RWPE2 (cell line): ENCODE results near the gene RFFL.

Source experiments
- ATAC-seq: fragments of 200-7000 bp; cut with Tn5 transposase; 3 replicates; pipeline ENCODE4 v1.9.1; 2021; ENCODE audit warnings: low read depth
- DNase-seq: peaks from one replicate; pipeline ENCODE4 v3.0.0-alpha.2; 2020; ENCODE audit warnings: low spot score
- H3K27ac ChIP-seq: fragments of 450-650 bp; 2 replicates; pipeline ENCODE4 v1.5.1; 2017; ENCODE audit warnings: mild to moderate bottlenecking; ENCODE audit not compliant: poor library complexity, severe bottlenecking
- H3K27me3 ChIP-seq: fragments of 250-450 bp; sonication (Bioruptor Pico); 2 replicates; pipeline ENCODE4 v1.5.1; 2021; ENCODE audit warnings: mild to moderate bottlenecking, moderate library complexity; ENCODE audit not compliant: insufficient read depth, poor library complexity, severe bottlenecking
- H3K36me3 ChIP-seq: fragments of 250-450 bp; sonication (Bioruptor Pico); 2 replicates; pipeline ENCODE4 v1.5.1; 2020; ENCODE audit warnings: low read depth, mild to moderate bottlenecking, moderate library complexity
- H3K4me1 ChIP-seq: fragments of 250-450 bp; sonication (Bioruptor Pico); 2 replicates; pipeline ENCODE4 v1.5.1; 2021; ENCODE audit warnings: mild to moderate bottlenecking, moderate library complexity; ENCODE audit not compliant: insufficient read depth, poor library complexity, severe bottlenecking
- H3K4me3 ChIP-seq: fragments of 250-450 bp; sonication (Bioruptor Pico); 2 replicates; pipeline ENCODE4 v1.5.1; 2021; ENCODE audit warnings: mild to moderate bottlenecking, moderate library complexity; ENCODE audit not compliant: severe bottlenecking
- H3K9me3 ChIP-seq: fragments of 250-450 bp; sonication (Bioruptor Pico); 2 replicates; pipeline ENCODE4 v1.5.1; 2021; ENCODE audit warnings: mild to moderate bottlenecking, moderate library complexity; ENCODE audit not compliant: severe bottlenecking
- TF ChIP-seq, protein P1 (sequence below): fragments of 450-650 bp; IDR thresholded peaks from one replicate; pipeline ENCODE4 v1.5.1; 2017; ENCODE audit warnings: mild to moderate bottlenecking, moderate library complexity; ENCODE audit not compliant: poor library complexity, severe bottlenecking

The RFFL gene

DNA sequence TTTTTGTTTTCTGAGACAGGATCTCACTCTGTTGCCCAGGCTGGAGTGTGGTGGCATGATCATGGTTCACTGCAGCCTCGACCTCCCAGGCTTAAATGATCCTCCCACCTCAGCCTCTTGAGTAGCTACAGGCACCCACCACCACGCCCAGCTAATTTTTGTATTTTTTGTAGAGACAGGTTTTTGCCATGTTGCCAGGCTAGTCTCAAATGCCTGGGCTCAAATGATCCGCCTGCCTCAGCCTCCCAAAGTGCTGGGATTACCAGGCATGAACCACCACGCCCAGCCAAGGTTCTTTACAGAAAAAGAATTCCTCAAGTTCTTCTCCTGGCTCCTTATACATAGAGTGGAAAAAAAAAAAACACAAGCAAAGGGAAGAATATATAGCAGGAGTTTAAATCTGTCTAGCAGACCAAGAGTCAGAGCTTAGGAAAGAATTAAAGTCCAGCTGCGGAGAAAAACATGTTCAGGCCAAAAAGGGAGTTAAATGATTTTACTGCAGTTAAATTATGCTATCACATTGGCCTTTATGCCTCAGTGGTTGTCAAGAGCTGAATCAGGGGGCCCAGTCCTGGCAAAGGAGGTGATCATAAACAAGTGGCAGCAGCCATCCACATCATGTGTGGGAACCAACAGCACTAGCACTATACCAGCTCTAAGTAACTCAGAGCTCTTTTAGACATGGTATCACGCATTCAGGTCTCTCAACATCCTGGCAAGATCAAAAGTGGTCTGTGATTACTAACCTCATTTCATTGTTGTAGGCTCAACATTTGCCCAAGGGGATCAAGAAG, 43.9 kb downstream of the RFFL start:
- peaks cover 58% of the 10 kb centered on the region for H3K36me3 ChIP-seq
- peaks cover 19% of the 10 kb centered on the region for H3K4me1 ChIP-seq
- ATAC-seq (no peak), DNase-seq (no peak)
- no peaks in the 10 kb centered on the region for H3K9me3 ChIP-seq
- H3K27me3 ChIP-seq = no peaks in the 10 kb centered on the region
- H3K4me3 ChIP-seq = no peak overlapping the region
- no peak overlapping the region for H3K27ac ChIP-seq
- TF ChIP-seq, protein P1, sequence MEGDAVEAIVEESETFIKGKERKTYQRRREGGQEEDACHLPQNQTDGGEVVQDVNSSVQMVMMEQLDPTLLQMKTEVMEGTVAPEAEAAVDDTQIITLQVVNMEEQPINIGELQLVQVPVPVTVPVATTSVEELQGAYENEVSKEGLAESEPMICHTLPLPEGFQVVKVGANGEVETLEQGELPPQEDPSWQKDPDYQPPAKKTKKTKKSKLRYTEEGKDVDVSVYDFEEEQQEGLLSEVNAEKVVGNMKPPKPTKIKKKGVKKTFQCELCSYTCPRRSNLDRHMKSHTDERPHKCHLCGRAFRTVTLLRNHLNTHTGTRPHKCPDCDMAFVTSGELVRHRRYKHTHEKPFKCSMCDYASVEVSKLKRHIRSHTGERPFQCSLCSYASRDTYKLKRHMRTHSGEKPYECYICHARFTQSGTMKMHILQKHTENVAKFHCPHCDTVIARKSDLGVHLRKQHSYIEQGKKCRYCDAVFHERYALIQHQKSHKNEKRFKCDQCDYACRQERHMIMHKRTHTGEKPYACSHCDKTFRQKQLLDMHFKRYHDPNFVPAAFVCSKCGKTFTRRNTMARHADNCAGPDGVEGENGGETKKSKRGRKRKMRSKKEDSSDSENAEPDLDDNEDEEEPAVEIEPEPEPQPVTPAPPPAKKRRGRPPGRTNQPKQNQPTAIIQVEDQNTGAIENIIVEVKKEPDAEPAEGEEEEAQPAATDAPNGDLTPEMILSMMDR = no peak

DNA sequence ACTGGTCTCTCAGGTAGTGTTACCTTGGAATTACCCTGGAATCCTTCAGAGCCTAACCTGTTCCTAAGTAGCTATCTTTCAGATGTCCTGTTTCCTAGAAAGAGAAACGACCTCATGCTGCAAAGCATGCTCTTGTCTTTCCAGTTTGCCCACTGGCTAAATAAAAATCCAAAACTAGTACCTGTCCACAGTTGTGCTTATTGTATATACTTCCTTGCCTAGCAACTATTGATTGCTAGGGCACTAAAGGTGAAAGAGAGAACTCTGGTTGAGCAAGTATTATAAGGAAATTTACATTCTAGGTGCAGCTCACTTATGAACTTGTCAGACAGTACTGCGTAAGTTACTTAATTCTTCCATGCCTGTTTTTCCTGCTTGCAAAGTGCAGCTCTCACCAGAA, 44.7 kb downstream of the RFFL start:
- Histone ChIP-seq H3K4me3 (no peak overlapping the region), H3K27ac (no peak overlapping the region), H3K9me3 (no peaks in the 10 kb centered on the region), H3K36me3 (peaks cover 66% of the 10 kb centered on the region), H3K27me3 (no peaks in the 10 kb centered on the region), H3K4me1 (peaks cover 19% of the 10 kb centered on the region)
- ATAC-seq (no peak), DNase-seq (no peak)
- TF ChIP-seq, protein P1 = no peak

DNA sequence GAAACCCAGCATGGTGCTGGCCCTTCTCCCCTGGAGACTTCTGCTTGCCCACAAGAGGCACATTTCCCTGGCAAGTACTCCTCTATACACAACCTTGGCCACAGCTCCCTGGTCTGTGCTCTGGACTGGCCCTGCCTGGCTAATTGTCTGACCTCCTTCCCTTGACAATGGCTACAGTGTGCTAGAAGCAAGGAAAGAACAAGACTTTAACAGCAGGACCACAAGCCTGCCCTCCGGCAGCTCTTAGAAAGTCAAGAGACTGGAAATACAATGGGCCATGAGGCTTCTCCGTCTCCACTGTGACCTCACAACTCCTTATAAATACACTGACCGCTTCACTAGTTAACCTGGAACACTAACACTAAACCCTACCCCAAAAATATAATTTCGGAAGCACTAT, 46.5 kb downstream of the RFFL start:
- Histone ChIP-seq H3K27me3 (no peaks in the 10 kb centered on the region), H3K36me3 (peaks cover 73% of the 10 kb centered on the region), H3K4me3 (no peak overlapping the region), H3K9me3 (no peaks in the 10 kb centered on the region), H3K4me1 (peaks cover under 1% of the 10 kb centered on the region), H3K27ac (no peak overlapping the region)
- DNase-seq (no peak), ATAC-seq (no peak)
- TF ChIP-seq, protein P1 = no peak

DNA sequence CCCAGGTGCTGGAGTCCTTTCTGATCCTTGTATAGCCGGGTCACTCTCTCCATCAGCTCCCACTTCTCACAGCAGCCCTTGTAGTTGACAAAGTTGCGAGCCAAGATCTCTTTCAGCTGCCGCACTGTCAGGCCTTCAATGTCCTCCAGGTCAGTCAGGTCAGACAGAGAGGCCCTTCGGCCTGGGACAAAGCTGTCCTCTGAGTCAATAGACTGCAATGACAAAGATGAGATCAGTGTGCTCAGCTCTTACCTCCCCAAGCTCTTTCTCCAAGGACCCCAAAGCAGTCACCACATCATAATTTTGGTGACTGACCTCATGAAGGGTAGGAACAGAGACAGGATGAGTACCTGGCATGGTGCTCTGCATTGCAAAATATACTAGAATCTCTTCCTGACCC, 47.1 kb downstream of the RFFL start:
- ATAC-seq (no peak), DNase-seq (no peak)
- TF ChIP-seq, protein P1 = no peak
- Histone ChIP-seq H3K36me3 (peaks cover 68% of the 10 kb centered on the region), H3K4me1 (no peaks in the 10 kb centered on the region), H3K9me3 (no peaks in the 10 kb centered on the region), H3K27ac (no peak overlapping the region), H3K4me3 (no peak overlapping the region), H3K27me3 (no peaks in the 10 kb centered on the region)

DNA sequence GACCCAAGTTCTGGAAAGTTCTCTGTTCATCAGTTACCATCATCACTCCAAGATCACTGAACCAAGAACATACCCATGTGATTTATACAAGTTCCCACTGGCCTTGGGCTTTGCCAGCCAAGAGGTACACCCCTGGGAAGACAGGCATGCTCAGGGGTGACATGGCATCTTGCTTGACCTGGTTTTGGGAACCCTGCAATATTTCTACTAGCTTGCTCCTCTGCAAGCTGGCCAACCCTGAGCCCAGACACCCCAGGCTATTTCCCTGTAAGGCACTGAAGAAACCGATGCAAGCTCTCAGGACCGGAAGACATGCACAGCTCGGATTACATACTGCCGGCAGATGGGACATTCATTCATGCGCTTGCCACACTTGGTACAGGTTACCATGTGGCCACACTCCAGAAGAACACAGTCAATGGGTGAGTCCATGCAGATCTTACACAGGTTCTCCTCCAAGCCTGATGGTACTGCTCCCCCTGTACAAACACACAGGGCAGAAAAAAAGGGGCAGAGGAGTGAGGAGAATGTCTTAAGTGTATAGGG, 51.8 kb downstream of the RFFL start:
- ATAC-seq = no peak
- no peak for DNase-seq
- Histone ChIP-seq H3K36me3 (peaks cover 55% of the 10 kb centered on the region), H3K4me3 (no peak overlapping the region), H3K9me3 (no peaks in the 10 kb centered on the region), H3K4me1 (no peaks in the 10 kb centered on the region), H3K27ac (no peak overlapping the region), H3K27me3 (no peaks in the 10 kb centered on the region)
- TF ChIP-seq, protein P1 = no peak
